Activated CD8-positive, alpha-beta memory T cell treated with anti-CD3 and anti-CD28 coated beads, Interleukin-2, amount 50 U/mL, for 4 hours (primary cell): ENCODE data around the gene IFNK.
"Not testable (repeated sequence)": the region's sequence is repeated elsewhere in the genome, so short reads cannot be mapped to it uniquely, and the experiment has no call there.

Source experiments
- DNase-seq: peaks from one replicate; pipeline ENCODE4 v3.0.0-alpha.2; 2020

Gene IFNK

GRCh38 chr9:27524236-27524635 is at the start of gene IFNK:
IFNK (plus strand) TSS chr9:27524290; CDS start chr9:27524337, 47 bp downstream.
- no peak for DNase-seq

- DNase-seq = no peak
Measured at GRCh38 chr9:27474305-27474704, 49.8 kb upstream of the IFNK start.

DNA sequence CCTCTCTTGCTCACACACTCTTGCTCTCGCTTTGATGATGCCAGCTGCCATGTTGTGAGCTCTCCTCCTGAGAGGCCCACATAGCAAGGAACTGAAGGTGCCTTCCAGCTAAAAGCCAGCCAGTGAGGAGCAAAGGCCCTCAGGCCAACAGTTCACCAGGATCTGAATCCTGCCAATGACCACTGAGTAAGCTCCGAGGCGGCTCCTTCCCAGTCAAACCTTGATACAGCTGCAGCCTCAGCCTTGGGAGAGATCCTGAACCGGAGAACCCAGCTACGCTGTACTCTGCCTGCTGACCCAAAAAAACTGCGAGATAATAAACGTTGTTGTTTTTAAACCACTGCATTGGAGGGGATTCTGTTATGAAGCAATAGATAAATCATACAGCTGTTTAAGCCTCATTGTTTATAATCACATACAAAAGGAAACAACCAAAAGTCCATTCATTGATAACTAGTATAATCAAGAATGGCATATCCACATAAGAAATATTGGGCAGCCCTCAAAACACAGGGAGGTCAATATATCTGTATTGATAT is 49.0 kb upstream of the IFNK start:
- DNase-seq = no peak

DNA sequence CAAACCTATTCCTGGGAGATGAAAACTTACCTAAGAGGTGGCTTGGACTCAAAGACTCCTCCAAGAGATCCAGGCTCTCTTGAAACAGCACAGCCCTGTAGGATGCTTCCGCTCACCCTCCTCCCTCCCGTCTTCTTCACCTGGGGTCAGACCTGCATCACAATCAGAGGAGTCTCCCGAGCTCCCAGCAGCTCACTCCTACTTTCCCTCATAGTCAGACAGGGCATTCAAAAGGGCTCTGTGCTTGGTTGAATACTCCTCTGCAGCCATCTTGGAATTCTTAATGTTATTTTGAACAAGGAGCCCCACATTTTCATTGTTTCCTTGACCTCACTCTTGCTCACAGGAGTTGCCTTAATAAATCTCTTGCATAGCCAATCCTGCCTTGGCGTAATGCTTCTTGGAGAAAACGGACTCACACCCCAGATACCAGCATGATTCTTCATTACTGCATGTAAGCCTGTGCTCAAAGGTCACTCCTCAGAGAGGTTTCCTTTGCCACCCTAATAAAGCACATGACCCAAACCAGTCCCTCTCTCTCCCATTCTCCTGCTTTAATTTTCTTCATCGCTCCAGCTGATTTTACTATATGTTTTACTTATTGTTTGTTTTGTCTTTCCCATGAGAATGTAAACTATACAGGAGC is 47.1 kb upstream of the IFNK start:
- no peak for DNase-seq

DNA sequence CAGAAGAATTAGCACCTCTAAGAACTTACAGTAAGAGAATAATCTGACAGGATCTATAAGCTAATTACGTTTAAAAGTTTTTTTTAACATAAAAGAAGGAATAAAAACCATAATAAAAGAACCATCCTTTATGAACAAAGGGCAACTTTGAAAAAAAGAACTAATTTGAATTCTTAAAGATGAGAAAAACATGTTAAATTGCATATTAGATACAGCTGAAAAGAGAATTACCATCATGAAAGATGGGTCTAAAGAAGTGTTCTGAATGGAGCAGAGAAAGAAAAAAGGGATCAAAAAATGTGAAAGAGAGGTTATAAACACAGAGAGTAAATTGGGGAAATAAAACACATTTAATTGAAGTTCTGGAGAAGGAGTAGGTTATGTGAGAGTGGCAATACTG is 45.8 kb upstream of the IFNK start:
- DNase-seq = no peak

- DNase-seq = no peak
Measured at GRCh38 chr9:27482709-27483108, 41.4 kb upstream of the IFNK start.

- DNase-seq = no peak
Measured at GRCh38 chr9:27483576-27483975, 40.5 kb upstream of the IFNK start.

DNA sequence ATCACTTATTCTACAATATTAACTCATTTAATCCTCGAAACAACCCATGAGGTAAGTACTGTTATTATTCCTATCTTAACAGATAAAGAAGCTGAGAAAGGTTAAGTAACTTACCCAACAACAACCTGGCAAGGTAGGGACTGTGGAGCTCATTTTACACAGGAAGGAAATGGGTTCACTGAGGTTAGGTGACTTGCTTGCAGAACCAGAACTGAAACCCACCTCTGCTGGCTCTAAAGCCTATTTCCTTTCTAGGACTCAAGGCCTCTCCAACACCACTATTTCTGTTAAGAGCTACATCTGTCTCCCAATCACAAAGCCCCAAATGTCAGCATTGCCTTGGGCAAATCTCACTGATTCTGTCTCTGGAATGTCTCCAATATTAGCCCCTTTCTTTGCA is 38.9 kb upstream of the IFNK start:
- DNase-seq = no peak

DNA sequence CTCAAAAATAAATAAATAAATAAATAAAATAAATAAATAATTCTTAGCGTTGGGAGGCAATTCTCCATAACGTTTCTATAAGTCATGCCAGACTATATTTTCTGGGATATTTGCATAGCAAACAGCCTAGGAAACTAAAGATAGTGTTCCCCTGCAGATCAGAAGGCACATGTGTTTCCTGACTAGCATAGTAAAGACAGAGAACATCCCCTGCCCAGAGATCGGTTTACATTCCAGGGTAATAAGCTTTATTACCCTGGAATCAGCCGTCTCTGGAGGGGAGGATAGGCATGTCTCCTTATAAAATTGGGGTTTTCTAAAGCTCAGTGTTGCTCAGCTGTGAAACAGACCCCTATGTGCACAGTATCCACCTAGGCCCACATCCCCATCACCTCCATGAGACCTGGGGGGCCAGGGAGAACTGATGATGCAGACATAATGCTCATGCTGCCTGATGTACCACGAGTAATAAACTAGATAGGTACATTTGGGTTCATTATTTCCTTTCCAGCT is 36.9 kb upstream of the IFNK start:
- no peak for DNase-seq

- no peak for DNase-seq
Measured at GRCh38 chr9:27487927-27488326, 36.2 kb upstream of the IFNK start.

- no peak for DNase-seq
Measured at GRCh38 chr9:27489087-27489876, 34.8 kb upstream of the IFNK start.

GRCh38 chr9:27491154-27491553 is 32.9 kb upstream of the IFNK start:
- no peak for DNase-seq

DNA sequence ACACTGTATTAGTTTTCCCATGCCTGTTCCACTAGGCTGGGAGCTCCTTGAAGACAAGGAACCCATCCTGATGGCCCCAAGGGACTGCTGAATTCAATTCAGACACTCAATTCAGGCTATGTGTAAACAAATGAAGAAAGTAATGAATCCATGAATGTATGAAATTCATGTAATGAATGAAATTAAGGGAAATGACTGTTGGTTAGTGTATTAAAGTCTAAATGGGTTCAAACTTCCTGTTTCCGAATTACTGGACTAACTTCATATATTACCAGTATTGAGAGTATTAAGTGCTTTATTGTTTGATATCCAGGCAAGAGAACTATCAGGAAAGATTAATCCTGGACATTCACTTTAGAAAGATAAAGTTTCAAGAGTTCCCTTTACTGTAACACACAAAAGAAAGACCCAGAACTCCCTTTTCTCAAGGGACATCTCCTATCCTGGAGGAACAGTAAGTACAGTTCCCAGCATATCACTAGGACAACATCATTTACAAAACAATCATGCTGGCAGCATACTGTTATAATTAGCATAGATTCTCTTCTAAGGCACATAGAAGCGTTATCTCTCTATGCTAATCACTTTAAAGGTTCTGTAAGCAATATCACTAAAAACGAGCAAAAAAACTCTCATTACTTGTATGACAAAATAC is 28.5 kb upstream of the IFNK start:
- no peak for DNase-seq

- DNase-seq = no peak
Measured at GRCh38 chr9:27496135-27496504, 28.0 kb upstream of the IFNK start.

- DNase-seq = no peak
Measured at GRCh38 chr9:27497883-27498417, 26.1 kb upstream of the IFNK start.

DNA sequence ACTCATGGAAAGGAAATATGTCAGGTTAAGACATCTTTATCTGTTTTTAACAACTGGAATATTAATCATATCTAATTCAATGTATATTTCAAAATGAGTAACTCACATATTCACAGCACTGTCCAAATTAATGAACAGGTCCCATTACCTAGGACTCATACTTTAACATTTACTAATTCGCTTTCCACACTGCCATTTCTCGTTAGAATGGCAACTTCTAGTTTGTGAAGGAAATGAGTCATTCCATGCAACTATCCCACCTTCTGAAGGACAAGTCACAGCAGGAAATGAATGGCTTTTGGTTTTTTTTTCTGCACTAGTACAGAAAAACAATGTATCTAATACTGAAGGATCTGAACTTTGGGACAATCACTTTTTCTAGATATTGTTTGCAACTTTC is 24.6 kb upstream of the IFNK start:
- no peak for DNase-seq

GRCh38 chr9:27500902-27501301 is 23.2 kb upstream of the IFNK start:
- not testable (repeated sequence) for DNase-seq

GRCh38 chr9:27503623-27504022 is 20.5 kb upstream of the IFNK start:
- no peak for DNase-seq

GRCh38 chr9:27504259-27504658 is 19.8 kb upstream of the IFNK start:
- DNase-seq = no peak

- no peak for DNase-seq
Measured at GRCh38 chr9:27505744-27506161, 18.3 kb upstream of the IFNK start.

DNA sequence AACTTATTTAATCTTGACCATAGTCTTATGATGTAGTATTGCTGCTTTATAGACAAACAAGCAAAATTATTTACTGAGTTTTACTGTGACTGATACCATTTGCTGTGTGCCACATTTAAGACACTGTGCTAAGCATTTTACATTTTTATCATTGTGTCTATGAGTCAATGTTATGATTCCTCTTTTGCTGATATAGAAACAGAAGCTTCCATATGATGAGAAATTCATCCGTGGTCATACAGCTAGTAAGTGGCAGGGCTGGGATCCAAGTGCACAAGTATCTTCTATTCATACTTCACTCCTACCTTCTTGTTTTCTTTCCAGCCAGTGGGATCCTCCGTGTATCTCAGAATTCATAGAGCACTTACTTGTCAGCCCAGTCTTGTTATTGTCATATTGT is 17.1 kb upstream of the IFNK start:
- DNase-seq = no peak

- DNase-seq = no peak
Measured at GRCh38 chr9:27510780-27511179, 13.3 kb upstream of the IFNK start.

- DNase-seq = no peak
Measured at GRCh38 chr9:27511771-27512170, 12.3 kb upstream of the IFNK start.
